IMR-90 (cell line): ENCODE measurements around the gene GADL1. TPM values are rescaled to one million over a fixed set of nuclear protein-coding genes. Genes with fewer than 3 reads are reported as not detected.
A peak's percentile ranks its signal among the peaks of the same experiment; 100 is the strongest.

Source experiments
- ATAC-seq: fragments of 200-7000 bp; cut with Tn5 transposase; 2 replicates; pipeline ENCODE4 v1.9.1; 2020; ENCODE audit warnings: low read depth, mild to moderate bottlenecking, moderate library complexity
- BruUV-seq: library from RNA; stranded (reverse); fragments of 400-500 nt; replicated peaks from 2 replicates; lab custom pipeline; 2021; lab: Mats Ljungman, UMichigan
- CTCF ChIA-PET: fragments of 300-600 bp; formaldehyde crosslinking; extraction: SDS; loops from one replicate; lab custom pipeline; 2021; ENCODE audit warnings: antibody characterized with exemption; lab: Yijun Ruan, JAX
- POLR2A ChIA-PET: fragments of 300-600 bp; sonication (Branson Sonifier 250); formaldehyde crosslinking; loops from one replicate; lab custom pipeline; 2022; ENCODE audit warnings: antibody characterized with exemption; ENCODE audit not compliant: unreplicated experiment; lab: Charles Lee
- DNase-seq: peaks from one replicate; pipeline ENCODE4 v3.0.0; 2013
- H2AFZ ChIP-seq: replicated peaks from 2 replicates; pipeline ENCODE3; 2013; ENCODE audit warnings: low read length, mild to moderate bottlenecking; ENCODE audit not compliant: poor library complexity
- H2AK5ac ChIP-seq: 2 replicates; pipeline ENCODE4 v1.6.1; 2013; ENCODE audit warnings: low read depth, low read length, inconsistent platforms
- H2AK9ac ChIP-seq: replicated peaks from 2 replicates; pipeline ENCODE3; 2013; ENCODE audit warnings: mild to moderate bottlenecking, low read depth, low read length, moderate library complexity; ENCODE audit not compliant: poor library complexity
- H2BK120ac ChIP-seq: 2 replicates; pipeline ENCODE4 v1.6.1; 2013; ENCODE audit warnings: low read depth, low read length, inconsistent platforms
- H2BK15ac ChIP-seq: 3 replicates; pipeline ENCODE4 v1.6.1; 2013; ENCODE audit warnings: low read depth, low read length, inconsistent platforms
- H2BK20ac ChIP-seq: 2 replicates; pipeline ENCODE4 v1.6.1; 2013; ENCODE audit warnings: low read depth, mild to moderate bottlenecking, inconsistent platforms, low read length, moderate library complexity
- H2BK5ac ChIP-seq: 2 replicates; pipeline ENCODE4 v1.6.1; 2013; ENCODE audit warnings: mild to moderate bottlenecking, low read depth, low read length, inconsistent platforms; ENCODE audit not compliant: poor library complexity, severe bottlenecking
- H3K14ac ChIP-seq: replicated peaks from 2 replicates; pipeline ENCODE4 v1.6.1; 2013; ENCODE audit warnings: low read depth, low read length, inconsistent platforms
- H3K18ac ChIP-seq: 2 replicates; pipeline ENCODE4 v1.6.1; 2013; ENCODE audit warnings: low read depth, low read length, control low read depth
- H3K23ac ChIP-seq: 2 replicates; pipeline ENCODE4 v1.6.1; 2013; ENCODE audit warnings: low read depth, low read length, inconsistent platforms
- H3K27ac ChIP-seq: 2 replicates; pipeline ENCODE4 v1.5.1; 2013; ENCODE audit warnings: mild to moderate bottlenecking, control low read depth, low read length; ENCODE audit not compliant: insufficient read depth
- H3K27me3 ChIP-seq: 2 replicates; pipeline ENCODE4 v1.6.1; 2013; ENCODE audit warnings: low read length; ENCODE audit not compliant: control insufficient read depth, insufficient read depth
- H3K36me3 ChIP-seq: 2 replicates; pipeline ENCODE4 v1.6.1; 2013; ENCODE audit warnings: low read length, mixed read lengths; ENCODE audit not compliant: control insufficient read depth, insufficient read depth
- H3K4ac ChIP-seq: 2 replicates; pipeline ENCODE4 v1.6.1; 2013; ENCODE audit warnings: low read depth, low read length, inconsistent platforms
- H3K4me1 ChIP-seq: 2 replicates; pipeline ENCODE4 v1.6.1; 2013; ENCODE audit warnings: low read length, mixed read lengths; ENCODE audit not compliant: control insufficient read depth, insufficient read depth
- H3K4me2 ChIP-seq: 2 replicates; pipeline ENCODE4 v1.6.1; 2013; ENCODE audit warnings: low read depth, mild to moderate bottlenecking, control low read depth, low read length, moderate library complexity
- H3K4me3 ChIP-seq: 2 replicates; pipeline ENCODE4 v1.5.1; 2013; ENCODE audit warnings: low read depth, mild to moderate bottlenecking, control low read depth, low read length, moderate library complexity; ENCODE audit not compliant: insufficient read depth
- H3K56ac ChIP-seq: 2 replicates; pipeline ENCODE4 v1.6.1; 2013; ENCODE audit warnings: low read length, inconsistent platforms; ENCODE audit not compliant: insufficient read depth; ENCODE audit errors: extremely low read depth
- H3K79me1 ChIP-seq, 2 experiments: 2 replicates each; pipeline ENCODE4 v1.6.1; 2013; ENCODE audit warnings: low read length in 2 of 2, inconsistent platforms in 1 of 2, low read depth in 1 of 2
- H3K9ac ChIP-seq: 2 replicates; pipeline ENCODE4 v1.6.1; 2013; ENCODE audit warnings: low read depth, low read length, control low read depth
- H3K9me1 ChIP-seq: 2 replicates; pipeline ENCODE4 v1.6.1; 2013; ENCODE audit warnings: low read length, inconsistent platforms; ENCODE audit not compliant: insufficient read depth
- H3K9me3 ChIP-seq: 2 replicates; pipeline ENCODE4 v1.6.1; 2013; ENCODE audit warnings: low read length; ENCODE audit not compliant: control insufficient read depth, insufficient read depth
- H4K20me1 ChIP-seq: 2 replicates; pipeline ENCODE4 v1.6.1; 2013; ENCODE audit warnings: low read length, inconsistent platforms; ENCODE audit not compliant: insufficient read depth
- H4K5ac ChIP-seq: 2 replicates; pipeline ENCODE4 v1.6.1; 2013; ENCODE audit warnings: mild to moderate bottlenecking, low read depth, low read length, control low read depth
- H4K8ac ChIP-seq, 2 experiments: 2 replicates each; pipeline ENCODE4 v1.6.1; 2013; ENCODE audit warnings: low read depth in 2 of 2, low read length in 2 of 2, control low read depth in 1 of 2, inconsistent platforms in 1 of 2
- H4K91ac ChIP-seq: 2 replicates; pipeline ENCODE4 v1.6.1; 2013; ENCODE audit warnings: low read depth, low read length, inconsistent platforms; ENCODE audit not compliant: insufficient read depth
- BHLHE40 ChIP-seq: fragments of 150-350 bp; IDR thresholded peaks from 2 replicates; pipeline ENCODE4 v1.6.1; 2016; ENCODE audit warnings: mild to moderate bottlenecking, low read depth, low read length
- CEBPB ChIP-seq: IDR thresholded peaks from 2 replicates; pipeline ENCODE4 v1.6.1; 2012; ENCODE audit warnings: low read depth, low read length, improper control_type of control experiment
- FOS ChIP-seq: fragments of 150-350 bp; IDR thresholded peaks from 2 replicates; pipeline ENCODE4 v1.6.1; 2016; ENCODE audit warnings: low read depth, low read length
- MAFK ChIP-seq: IDR thresholded peaks from 2 replicates; pipeline ENCODE4 v1.6.1; 2012; ENCODE audit warnings: low read depth, low read length, improper control_type of control experiment
- MAZ ChIP-seq: IDR thresholded peaks from 2 replicates; pipeline ENCODE4 v1.6.1; 2012; ENCODE audit warnings: low read depth, mild to moderate bottlenecking, low read length, improper control_type of control experiment, moderate library complexity, borderline replicate concordance
- MXI1 ChIP-seq: IDR thresholded peaks from 2 replicates; pipeline ENCODE4 v1.6.1; 2012; ENCODE audit warnings: low read depth, mild to moderate bottlenecking, low read length, moderate library complexity, borderline replicate concordance
- NFE2L2 ChIP-seq: fragments of 150-350 bp; IDR thresholded peaks from 2 replicates; pipeline ENCODE4 v1.6.1; 2016; ENCODE audit warnings: low read depth, mild to moderate bottlenecking, low read length
- POLR2A ChIP-seq: IDR thresholded peaks from 2 replicates; pipeline ENCODE4 v1.6.1; 2012; ENCODE audit warnings: mild to moderate bottlenecking, low read depth, low read length
- RAD21 ChIP-seq: IDR thresholded peaks from 2 replicates; pipeline ENCODE4 v1.6.1; 2012; ENCODE audit warnings: low read length, improper control_type of control experiment
- RCOR1 ChIP-seq: IDR thresholded peaks from 2 replicates; pipeline ENCODE4 v1.6.1; 2012; ENCODE audit warnings: mild to moderate bottlenecking, low read length, improper control_type of control experiment; ENCODE audit not compliant: insufficient replicate concordance
- RFX5 ChIP-seq: IDR thresholded peaks from 2 replicates; pipeline ENCODE4 v1.8.0; 2012; ENCODE audit warnings: low read depth, mild to moderate bottlenecking, low read length, moderate library complexity
- SMC3 ChIP-seq: fragments of 150-350 bp; IDR thresholded peaks from 2 replicates; pipeline ENCODE4 v1.6.1; 2016; ENCODE audit warnings: low read depth, mild to moderate bottlenecking, antibody characterized with exemption, low read length, moderate library complexity
- WGBS, 2 experiments: methylation state at CpG; one replicate each; pipeline versions ENCODE4 v1.1.5 to v1.1.7; 2013; ENCODE audit warnings: missing lambda C conversion rate in 2 of 2; ENCODE audit not compliant: insufficient read length in 1 of 2; ENCODE audit errors: extremely low coverage in 2 of 2; 5-methylcytosine and 5-hydroxymethylcytosine counted together
- dilution Hi-C: fragments of 300-500 bp; cut with HindIII; formaldehyde crosslinking; loops from one replicate; pipeline ENCODE4 v1.14.3; 2018; ENCODE audit warnings: low sequenced_read_pairs; ENCODE audit not compliant: unreplicated experiment
- in situ Hi-C: fragments of 300-500 bp; cut with MboI; formaldehyde crosslinking; loops from 3 replicates; pipeline ENCODE4 v1.14.3; 2019; ENCODE audit warnings: low sequenced_read_pairs, inconsistent platforms, mixed read lengths
- intact Hi-C: fragments of 100-400 bp; cut with micrococcal nuclease; formaldehyde crosslinking; loops from 2 replicates; pipeline ENCODE4 v1.10.0; 2022
- polyA plus RNA-seq, 3 experiments: library from polyadenylated mRNA; depleted of rRNA; stranded (reverse); fragments of >200 nt; gene quantifications; 2 replicates each; pipeline ENCODE4 v1.2.3, GENCODE V29; 2012; ENCODE audit warnings: low replicate concordance in 1 of 3
- total RNA-seq: library from RNA; depleted of rRNA; stranded (reverse); fragments of >200 nt; gene quantifications from 2 replicates; pipeline ENCODE4 v1.2.3, GENCODE V29; 2012
- TF ChIP-seq, protein P1 (sequence below): fragments of 150-350 bp; IDR thresholded peaks from 2 replicates; pipeline ENCODE4 v1.6.1; 2016; ENCODE audit warnings: low read depth, mild to moderate bottlenecking, low read length, moderate library complexity, borderline replicate concordance
- TF ChIP-seq, protein P2 (sequence below): fragments of 150-350 bp; IDR thresholded peaks from 2 replicates; pipeline ENCODE4 v1.6.1; 2017; ENCODE audit warnings: mild to moderate bottlenecking, antibody characterized with exemption, low read length, low read depth
- TF ChIP-seq, protein P3 (sequence below): conservative IDR thresholded peaks from 2 replicates; pipeline ENCODE4 v1.5.1; 2012; ENCODE audit warnings: mild to moderate bottlenecking, low read depth, low read length, improper control_type of control experiment

GADL1 gene
- total and polyA plus RNA-seq, 2 of the 4 experiments (the other 2 are of a cell fraction), result not detected

DNA sequence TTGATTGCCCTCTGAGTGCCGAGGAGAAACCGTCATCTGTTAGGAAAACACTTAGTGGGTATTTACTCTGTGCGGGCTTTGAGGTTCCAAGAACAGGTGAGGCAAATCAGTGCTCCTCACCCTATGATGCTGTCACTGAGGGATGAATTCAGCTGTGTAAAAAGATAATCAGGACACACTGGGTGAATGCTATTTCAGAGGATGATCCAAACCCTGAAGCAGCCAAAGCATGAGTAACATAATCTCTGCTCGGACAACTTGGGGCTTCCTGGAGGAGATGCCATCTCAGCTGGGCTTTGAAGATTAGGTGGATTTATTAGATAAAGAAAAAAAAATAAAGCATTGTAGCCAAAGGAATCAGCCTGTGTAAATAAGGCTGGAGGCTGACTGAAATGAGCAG, 10.5 kb upstream of the GADL1 start:
- TF ChIP-seq, protein P1, sequence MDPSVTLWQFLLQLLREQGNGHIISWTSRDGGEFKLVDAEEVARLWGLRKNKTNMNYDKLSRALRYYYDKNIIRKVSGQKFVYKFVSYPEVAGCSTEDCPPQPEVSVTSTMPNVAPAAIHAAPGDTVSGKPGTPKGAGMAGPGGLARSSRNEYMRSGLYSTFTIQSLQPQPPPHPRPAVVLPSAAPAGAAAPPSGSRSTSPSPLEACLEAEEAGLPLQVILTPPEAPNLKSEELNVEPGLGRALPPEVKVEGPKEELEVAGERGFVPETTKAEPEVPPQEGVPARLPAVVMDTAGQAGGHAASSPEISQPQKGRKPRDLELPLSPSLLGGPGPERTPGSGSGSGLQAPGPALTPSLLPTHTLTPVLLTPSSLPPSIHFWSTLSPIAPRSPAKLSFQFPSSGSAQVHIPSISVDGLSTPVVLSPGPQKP, result no peak
- TF ChIP-seq CEBPB, result no peak
- no peak for TF ChIP-seq RCOR1
- TF ChIP-seq MAZ, result no peak
- TF ChIP-seq MXI1, result no peak
- no peak for TF ChIP-seq NFE2L2
- TF ChIP-seq, protein P2, sequence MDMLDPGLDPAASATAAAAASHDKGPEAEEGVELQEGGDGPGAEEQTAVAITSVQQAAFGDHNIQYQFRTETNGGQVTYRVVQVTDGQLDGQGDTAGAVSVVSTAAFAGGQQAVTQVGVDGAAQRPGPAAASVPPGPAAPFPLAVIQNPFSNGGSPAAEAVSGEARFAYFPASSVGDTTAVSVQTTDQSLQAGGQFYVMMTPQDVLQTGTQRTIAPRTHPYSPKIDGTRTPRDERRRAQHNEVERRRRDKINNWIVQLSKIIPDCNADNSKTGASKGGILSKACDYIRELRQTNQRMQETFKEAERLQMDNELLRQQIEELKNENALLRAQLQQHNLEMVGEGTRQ, result no peak
- no peak for TF ChIP-seq POLR2A
- TF ChIP-seq BHLHE40, result no peak
- TF ChIP-seq, protein P3, sequence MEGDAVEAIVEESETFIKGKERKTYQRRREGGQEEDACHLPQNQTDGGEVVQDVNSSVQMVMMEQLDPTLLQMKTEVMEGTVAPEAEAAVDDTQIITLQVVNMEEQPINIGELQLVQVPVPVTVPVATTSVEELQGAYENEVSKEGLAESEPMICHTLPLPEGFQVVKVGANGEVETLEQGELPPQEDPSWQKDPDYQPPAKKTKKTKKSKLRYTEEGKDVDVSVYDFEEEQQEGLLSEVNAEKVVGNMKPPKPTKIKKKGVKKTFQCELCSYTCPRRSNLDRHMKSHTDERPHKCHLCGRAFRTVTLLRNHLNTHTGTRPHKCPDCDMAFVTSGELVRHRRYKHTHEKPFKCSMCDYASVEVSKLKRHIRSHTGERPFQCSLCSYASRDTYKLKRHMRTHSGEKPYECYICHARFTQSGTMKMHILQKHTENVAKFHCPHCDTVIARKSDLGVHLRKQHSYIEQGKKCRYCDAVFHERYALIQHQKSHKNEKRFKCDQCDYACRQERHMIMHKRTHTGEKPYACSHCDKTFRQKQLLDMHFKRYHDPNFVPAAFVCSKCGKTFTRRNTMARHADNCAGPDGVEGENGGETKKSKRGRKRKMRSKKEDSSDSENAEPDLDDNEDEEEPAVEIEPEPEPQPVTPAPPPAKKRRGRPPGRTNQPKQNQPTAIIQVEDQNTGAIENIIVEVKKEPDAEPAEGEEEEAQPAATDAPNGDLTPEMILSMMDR, result no peak
- no peak for TF ChIP-seq SMC3
- no peak for TF ChIP-seq MAFK
- no peak for TF ChIP-seq RFX5
- no peak for TF ChIP-seq RAD21
- no peak for TF ChIP-seq FOS
- ChIA-PET POLR2A (no interaction called here), CTCF (no interaction called here)
- no peak overlapping the region for H3K27ac ChIP-seq
- H4K8ac ChIP-seq, result no peak overlapping the region
- H3K18ac ChIP-seq, result no peak overlapping the region
- H3K4ac ChIP-seq, result no peak overlapping the region
- H2BK5ac ChIP-seq, result no peak overlapping the region
- BruUV-seq, result no TSS peak
- peaks cover 6% of the 10 kb centered on the region for H3K27me3 ChIP-seq
- no peak overlapping the region for H2BK15ac ChIP-seq
- WGBS, 2 experiments, result 23% methylated on average over 3 of the region's 4 CpGs; no CpG with 5 or more reads in 1 of the 2 experiments
- H2AK9ac ChIP-seq, result no peak overlapping the region
- H3K4me3 ChIP-seq, result no peak overlapping the region
- H4K20me1 ChIP-seq, result no peaks in the 10 kb centered on the region
- H4K5ac ChIP-seq, result no peak overlapping the region
- intact Hi-C loops, result no loop called here
- DNase-seq, result peak; percentile 20
- H3K56ac ChIP-seq, result no peak overlapping the region
- H3K9me3 ChIP-seq, result no peaks in the 10 kb centered on the region
- no peak overlapping the region for H2BK120ac ChIP-seq
- H3K4me2 ChIP-seq, result no peak overlapping the region
- in situ Hi-C loops, result no loop called here
- no peak overlapping the region for H3K14ac ChIP-seq
- no peak overlapping the region for H2AK5ac ChIP-seq
- no peak overlapping the region for H2BK20ac ChIP-seq
- no peaks in the 10 kb centered on the region for H3K4me1 ChIP-seq
- no peak overlapping the region for H4K91ac ChIP-seq
- no peaks in the 10 kb centered on the region for H3K79me1 ChIP-seq
- no peaks in the 10 kb centered on the region for H3K9me1 ChIP-seq
- peak; percentile 32 for ATAC-seq
- no peak overlapping the region for H3K9ac ChIP-seq
- no peak overlapping the region for H3K23ac ChIP-seq
- H2AFZ ChIP-seq, result no peak overlapping the region
- H3K36me3 ChIP-seq, result no peaks in the 10 kb centered on the region
- dilution Hi-C loops, result no loop called here
